DND-41 (cell line): Measurements from ENCODE around the gene SFXN5.

Experiments used
- ATAC-seq: fragments of 200-7000 bp; cut with Tn5 transposase; 3 replicates; pipeline ENCODE4 v1.9.1; 2021; ENCODE audit warnings: low read depth; ENCODE audit not compliant: insufficient read depth
- DNase-seq: peaks from one replicate; pipeline ENCODE4 v3.0.0-alpha.2; 2020
- H2AFZ ChIP-seq: 2 replicates; pipeline ENCODE4 v1.6.0; 2012; ENCODE audit warnings: low read depth, low read length
- H3K27ac ChIP-seq: 2 replicates; pipeline ENCODE4 v1.5.1; 2012; ENCODE audit warnings: low read length, inconsistent platforms
- H3K27me3 ChIP-seq: fragments of 200-600 bp; sonication (generic); 2 replicates; pipeline ENCODE4 v1.6.0; 2012; ENCODE audit warnings: low read length, mild to moderate bottlenecking, inconsistent platforms; ENCODE audit not compliant: insufficient read depth, poor library complexity
- H3K36me3 ChIP-seq: 2 replicates; pipeline ENCODE4 v1.5.1; 2012; ENCODE audit warnings: low read length, inconsistent platforms; ENCODE audit not compliant: insufficient read depth
- H3K4me1 ChIP-seq: 2 replicates; pipeline ENCODE4 v1.5.1; 2012; ENCODE audit warnings: mild to moderate bottlenecking, low read length; ENCODE audit not compliant: insufficient read depth
- H3K4me2 ChIP-seq: 2 replicates; pipeline ENCODE4 v1.6.0; 2012; ENCODE audit warnings: mild to moderate bottlenecking, moderate library complexity, low read length, inconsistent platforms; ENCODE audit not compliant: insufficient read depth
- H3K4me3 ChIP-seq, 2 experiments: fragments of 200-600 bp in 1 of 2; shearing (Covaris generic) in 1 of 2; 2 replicates each; pipeline ENCODE4 v1.5.1; 2012 to 2016; ENCODE audit warnings: inconsistent platforms in 2 of 2, low read length in 2 of 2, mild to moderate bottlenecking in 2 of 2, low read depth in 1 of 2, moderate library complexity in 1 of 2
- H3K79me2 ChIP-seq: 2 replicates; pipeline ENCODE4 v1.6.0; 2012; ENCODE audit warnings: low read length, inconsistent platforms; ENCODE audit not compliant: insufficient read depth
- H3K9ac ChIP-seq: 2 replicates; pipeline ENCODE4 v1.6.0; 2012; ENCODE audit warnings: low read depth, mild to moderate bottlenecking, inconsistent platforms, low read length, moderate library complexity
- H3K9me3 ChIP-seq: 2 replicates; pipeline ENCODE4 v1.5.1; 2012; ENCODE audit warnings: low read length, moderate library complexity, mild to moderate bottlenecking, inconsistent platforms; ENCODE audit not compliant: insufficient read depth, severe bottlenecking
- H4K20me1 ChIP-seq: 2 replicates; pipeline ENCODE4 v1.6.0; 2012; ENCODE audit warnings: low read length; ENCODE audit not compliant: insufficient read depth
- CTCF ChIP-seq: IDR thresholded peaks from 2 replicates; pipeline ENCODE4 v1.5.1; 2012; ENCODE audit warnings: borderline replicate concordance, low read length, moderate library complexity, mild to moderate bottlenecking; ENCODE audit not compliant: poor library complexity, severe bottlenecking; ENCODE audit errors: extremely low read depth
- EZH2 ChIP-seq: IDR thresholded peaks from 3 replicates; pipeline ENCODE4 v1.6.1; 2012; ENCODE audit warnings: borderline replicate concordance, low read depth, mild to moderate bottlenecking, moderate library complexity, low read length, inconsistent platforms; ENCODE audit not compliant: severe bottlenecking

The SFXN5 gene

GRCh38 chr2:73080321-73081131 lies 9.0 kb upstream of the SFXN5 start:
- Histone ChIP-seq H3K4me3 (no peak overlapping the region), H3K4me2 (no peak overlapping the region), H3K9me3 (no peaks in the 10 kb centered on the region), H3K9ac (no peak overlapping the region), H3K27ac (no peak overlapping the region), H3K36me3 (no peaks in the 10 kb centered on the region), H2AFZ (no peak overlapping the region), H4K20me1 (no peaks in the 10 kb centered on the region), H3K4me1 (no peaks in the 10 kb centered on the region), H3K79me2 (no peaks in the 10 kb centered on the region), H3K27me3 (peaks cover 25% of the 10 kb centered on the region)
- no peak for ATAC-seq
- DNase-seq = no peak
- TF ChIP-seq EZH2 (no peak), CTCF (no peak)

GRCh38 chr2:73079636-73080035 lies 8.1 kb upstream of the SFXN5 start:
- Histone ChIP-seq H3K27ac (no peak overlapping the region), H3K79me2 (no peaks in the 10 kb centered on the region), H3K36me3 (no peaks in the 10 kb centered on the region), H3K27me3 (peaks cover 25% of the 10 kb centered on the region), H3K9ac (no peak overlapping the region), H4K20me1 (no peaks in the 10 kb centered on the region), H2AFZ (no peak overlapping the region), H3K9me3 (no peaks in the 10 kb centered on the region), H3K4me1 (no peaks in the 10 kb centered on the region), H3K4me3 (no peak overlapping the region), H3K4me2 (no peak overlapping the region)
- ATAC-seq = no peak
- TF ChIP-seq EZH2 (no peak), CTCF (no peak)
- DNase-seq = no peak

- no peak overlapping the region for H2AFZ ChIP-seq
- ATAC-seq (no peak), DNase-seq (no peak)
- H3K79me2 ChIP-seq = no peaks in the 10 kb centered on the region
- no peak overlapping the region for H3K4me2 ChIP-seq
- no peak overlapping the region for H3K4me3 ChIP-seq
- no peaks in the 10 kb centered on the region for H3K4me1 ChIP-seq
- no peak overlapping the region for H3K9ac ChIP-seq
- H3K27me3 ChIP-seq = peaks cover 25% of the 10 kb centered on the region
- no peak overlapping the region for H3K27ac ChIP-seq
- H3K36me3 ChIP-seq = no peaks in the 10 kb centered on the region
- no peaks in the 10 kb centered on the region for H4K20me1 ChIP-seq
- no peaks in the 10 kb centered on the region for H3K9me3 ChIP-seq
- TF ChIP-seq CTCF (no peak), EZH2 (no peak)
These were observed 7.2 kb upstream of the SFXN5 start for GRCh38 chr2:73078457-73079411.
